ENCODE measurements around the gene SNX8.

GRCh38 chr7:2220030-2220429, 94.2 kb downstream of the SNX8 start:
- TF ChIP-seq CTCF (IDR thresholded peaks at IDR 0.05; ENCODE audit: borderline replicate concordance, extremely low read depth, low read length, poor library complexity, severe bottlenecking) (no peak), EZH2 (IDR thresholded peaks at IDR 0.05; ENCODE audit: borderline replicate concordance, low read depth, low read length, severe bottlenecking) (no peak)
